Prostate gland (tissue), 2 donors: ENCODE data around the gene BIN2. TPM values are rescaled to one million over a fixed set of nuclear protein-coding genes. Genes with fewer than 3 reads are reported as not detected.

Experiments
- DNase-seq: peaks from one replicate; pipeline ENCODE4 v3.0.0-alpha.2; 2019; ENCODE audit warnings: low spot score
- H3K27ac ChIP-seq, 2 donors: fragments of 200-600 bp; sonication (generic); 2 replicates each; pipeline ENCODE4 v1.5.1; 2017 to 2019
- H3K27me3 ChIP-seq: fragments of 200-600 bp; sonication (generic); replicated peaks from 2 replicates; pipeline ENCODE4 v1.5.1; 2019; ENCODE audit not compliant: insufficient read depth
- H3K36me3 ChIP-seq, 2 donors: fragments of 200-600 bp; sonication (generic); 1 replicate in 1 of 2; 2 replicates in 1 of 2; pipeline versions ENCODE4 v1.5.1 to v1.8.1; 2017 to 2019
- H3K4me1 ChIP-seq: fragments of 200-600 bp; sonication (generic); replicated peaks from 2 replicates; pipeline ENCODE4 v1.5.1; 2019
- H3K4me3 ChIP-seq, 2 donors: fragments of 200-600 bp; sonication (generic); 2 replicates each; pipeline ENCODE4 v1.5.1; 2017 to 2019
- H3K9me3 ChIP-seq: fragments of 200-600 bp; sonication (generic); 2 replicates; pipeline ENCODE4 v1.5.1; 2017
- CTCF ChIP-seq, 4 experiments: fragments of 200-600 bp in 2 of 4; fragments of 450-650 bp in 2 of 4; sonication (generic) in 2 of 4; IDR thresholded peaks; 1 replicate in 3 of 4; 2 replicates in 1 of 4; pipeline ENCODE4 v1.5.1; 2016 to 2019; ENCODE audit warnings: antibody characterized with exemption in 4 of 4, mild to moderate bottlenecking in 2 of 4, moderate library complexity in 2 of 4
- POLR2A ChIP-seq: fragments of 450-650 bp; IDR thresholded peaks from one replicate; pipeline ENCODE4 v1.6.1; 2016; ENCODE audit warnings: antibody characterized with exemption, mild to moderate bottlenecking
- POLR2AphosphoS5 ChIP-seq: sonication (generic); formaldehyde crosslinking; IDR thresholded peaks from one replicate; pipeline ENCODE4 v1.6.1; 2017; ENCODE audit warnings: antibody characterized with exemption
- WGBS: methylation state at CpG from one replicate; pipeline ENCODE4 v1.1.5; 2018; 5-methylcytosine and 5-hydroxymethylcytosine counted together
- intact Hi-C: fragments of 100-400 bp; cut with DNase I; formaldehyde crosslinking; loops from one replicate; pipeline ENCODE4 v1.14.2; 2022
- total RNA-seq, 2 donors: library from RNA; depleted of rRNA; stranded (reverse); fragments of >200 nt; gene quantifications; one replicate each; pipeline ENCODE4 v1.1.0, GENCODE V29; 2016

The BIN2 gene
- total RNA-seq, 2 donors from 2014 or later, result 2.6 to 5.5 TPM

- Histone ChIP-seq H3K4me3 (no peak overlapping the region), H3K27ac (no peak overlapping the region), H3K4me1 (peaks cover 6% of the 10 kb centered on the region), H3K27me3 (no peaks in the 10 kb centered on the region), H3K36me3 (peaks cover 0 to 4% of the 10 kb centered on the region in 2 donors), H3K9me3 (no peaks in the 10 kb centered on the region)
- intact Hi-C loops, result no loop called here
- DNase-seq, result no peak
- 68% methylated on average over 7 of the region's 7 CpGs for WGBS
- no peak for TF ChIP-seq POLR2AphosphoS5
Measured at GRCh38 chr12:51242876-51243275, 81.1 kb downstream of the BIN2 start.

GRCh38 chr12:51242120-51242519 is 81.9 kb downstream of the BIN2 start:
- no peak for TF ChIP-seq CTCF (IDR thresholded peaks at IDR 0.05)
- TF ChIP-seq POLR2A, result no peak
- TF ChIP-seq POLR2AphosphoS5, result no peak
- Histone ChIP-seq H3K27me3 (no peaks in the 10 kb centered on the region), H3K36me3 (peaks cover 0 to 4% of the 10 kb centered on the region in 2 donors), H3K27ac (no peak overlapping the region), H3K4me3 (no peak overlapping the region), H3K9me3 (no peaks in the 10 kb centered on the region), H3K4me1 (peaks cover 6% of the 10 kb centered on the region)
- no peak for DNase-seq
- WGBS, result 78% methylated on average over 7 of the region's 7 CpGs
- intact Hi-C loops, result no loop called here

GRCh38 chr12:51240971-51241370 is 83.0 kb downstream of the BIN2 start:
- Histone ChIP-seq H3K27me3 (no peaks in the 10 kb centered on the region), H3K36me3 (peaks cover 0 to 4% of the 10 kb centered on the region in 2 donors), H3K9me3 (no peaks in the 10 kb centered on the region), H3K4me3 (no peak overlapping the region), H3K27ac (no peak overlapping the region), H3K4me1 (peaks cover 6% of the 10 kb centered on the region)
- TF ChIP-seq POLR2A, result no peak
- TF ChIP-seq POLR2AphosphoS5, result no peak
- no peak for TF ChIP-seq CTCF (IDR thresholded peaks at IDR 0.05)
- intact Hi-C loops, result no loop called here
- DNase-seq, result no peak
- 62% methylated on average over 2 of the region's 2 CpGs for WGBS

- intact Hi-C loops, result loop anchor here (1.0 to 10.0 kb wide), 3 partner anchors 20 to 414 kb away; partner anchors contain the start of gene POU6F1
- Histone ChIP-seq H3K9me3 (no peaks in the 10 kb centered on the region), H3K36me3 (peaks cover 0 to 4% of the 10 kb centered on the region in 2 donors), H3K4me1 (peaks cover 6% of the 10 kb centered on the region), H3K27me3 (no peaks in the 10 kb centered on the region), H3K27ac (peak within 1 kb of the TSS; percentile 100), H3K4me3 (peak within 1 kb of the TSS; percentile 98 to 100)
- TF ChIP-seq CTCF (IDR thresholded peaks at IDR 0.05) (peak; percentile 28 to 56 (median 36)), POLR2A (peak; percentile 88), POLR2AphosphoS5 (peak; percentile 87)
- peak; percentile 97 for DNase-seq
- under 1% methylated on average over 59 of the region's 70 CpGs for WGBS
Measured at GRCh38 chr12:51238510-51239334, 85.3 kb downstream of the BIN2 start, which contains the start of gene DAZAP2. DAZAP2 (plus strand) TSS chr12:51238826; CDS start chr12:51238908, 82 bp downstream.

- Histone ChIP-seq H3K27ac (peak overlapping the region; percentile 100), H3K4me1 (peaks cover 6% of the 10 kb centered on the region), H3K36me3 (peaks cover 0 to 4% of the 10 kb centered on the region in 2 donors), H3K4me3 (peak overlapping the region; percentile 98 to 100), H3K27me3 (no peaks in the 10 kb centered on the region), H3K9me3 (no peaks in the 10 kb centered on the region)
- no peak for TF ChIP-seq POLR2A
- TF ChIP-seq POLR2AphosphoS5, result peak; percentile 40
- no peak for TF ChIP-seq CTCF (IDR thresholded peaks at IDR 0.05)
- 7% methylated on average over 10 of the region's 10 CpGs for WGBS
- intact Hi-C loops, result loop anchor here (1.0 to 10.0 kb wide), 3 partner anchors 19 to 413 kb away; partner anchors contain the start of gene POU6F1
- peak; percentile 57 for DNase-seq
Measured at GRCh38 chr12:51238037-51238509, 85.9 kb downstream of the BIN2 start.
